ENCODE measurements around the gene FNDC3B. TPM values are rescaled to one million over a fixed set of nuclear protein-coding genes. Genes with fewer than 3 reads are reported as not detected.

The FNDC3B gene
- total RNA-seq, 1 experiment from 2014 or later, result 149 TPM

DNA sequence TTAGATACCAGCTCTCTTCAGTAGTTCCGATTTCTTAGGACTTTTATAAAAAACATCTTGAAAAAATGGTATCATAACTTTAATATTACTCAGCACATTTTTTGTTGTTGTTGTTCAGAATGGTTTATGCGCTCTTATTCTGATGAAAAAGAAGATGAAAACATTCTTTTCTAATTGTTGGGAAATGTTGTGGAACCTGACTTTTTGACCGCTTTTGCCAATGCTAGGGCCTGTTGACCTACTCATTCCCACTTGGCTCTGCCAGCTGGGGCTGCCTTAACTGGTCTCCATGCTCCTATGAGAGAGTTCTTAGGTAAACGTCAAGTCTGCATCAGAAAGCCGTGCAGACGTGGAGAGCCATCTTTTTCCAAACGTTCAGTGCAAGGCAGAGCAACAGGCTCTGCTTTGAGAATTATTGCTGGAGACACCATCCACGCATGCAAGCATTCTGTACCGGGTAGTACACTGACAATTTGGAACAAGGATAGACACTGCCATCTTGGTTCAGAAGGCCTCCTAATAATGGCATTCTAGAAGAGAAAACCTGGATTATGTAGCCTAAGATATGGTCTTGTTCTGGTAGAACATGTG lies 232.1 kb downstream of the FNDC3B start:
- no peak for DNase-seq (ENCODE audit: unreplicated experiment)
- TF ChIP-seq, protein P1, sequence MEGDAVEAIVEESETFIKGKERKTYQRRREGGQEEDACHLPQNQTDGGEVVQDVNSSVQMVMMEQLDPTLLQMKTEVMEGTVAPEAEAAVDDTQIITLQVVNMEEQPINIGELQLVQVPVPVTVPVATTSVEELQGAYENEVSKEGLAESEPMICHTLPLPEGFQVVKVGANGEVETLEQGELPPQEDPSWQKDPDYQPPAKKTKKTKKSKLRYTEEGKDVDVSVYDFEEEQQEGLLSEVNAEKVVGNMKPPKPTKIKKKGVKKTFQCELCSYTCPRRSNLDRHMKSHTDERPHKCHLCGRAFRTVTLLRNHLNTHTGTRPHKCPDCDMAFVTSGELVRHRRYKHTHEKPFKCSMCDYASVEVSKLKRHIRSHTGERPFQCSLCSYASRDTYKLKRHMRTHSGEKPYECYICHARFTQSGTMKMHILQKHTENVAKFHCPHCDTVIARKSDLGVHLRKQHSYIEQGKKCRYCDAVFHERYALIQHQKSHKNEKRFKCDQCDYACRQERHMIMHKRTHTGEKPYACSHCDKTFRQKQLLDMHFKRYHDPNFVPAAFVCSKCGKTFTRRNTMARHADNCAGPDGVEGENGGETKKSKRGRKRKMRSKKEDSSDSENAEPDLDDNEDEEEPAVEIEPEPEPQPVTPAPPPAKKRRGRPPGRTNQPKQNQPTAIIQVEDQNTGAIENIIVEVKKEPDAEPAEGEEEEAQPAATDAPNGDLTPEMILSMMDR (IDR thresholded peaks at IDR 0.05; ENCODE audit: unreplicated experiment), result no peak
- POLR2A ChIA-PET, result interaction anchor here (0.6 to 0.9 kb wide), 3 partner anchors 9 to 1510 kb away, joined by 3 to 4 read pairs (median 3); no protein-coding TSS in a partner anchor
- no peak overlapping the region for H3K27ac Mint-ChIP-seq (ENCODE audit: low read depth, unreplicated experiment)
- H3K27me3 Mint-ChIP-seq (ENCODE audit: insufficient read depth, unreplicated experiment), result no peaks in the 10 kb centered on the region
- no peaks in the 10 kb centered on the region for H3K9me3 Mint-ChIP-seq (ENCODE audit: unreplicated experiment)
- intact Hi-C loops (cut with micrococcal nuclease), result no loop called here
- CTCF ChIA-PET, result no interaction called here
- H3K36me3 Mint-ChIP-seq (ENCODE audit: insufficient read depth, unreplicated experiment), result peaks cover 45% of the 10 kb centered on the region
- no peak overlapping the region for H3K4me3 Mint-ChIP-seq (ENCODE audit: unreplicated experiment)
- H3K4me1 Mint-ChIP-seq (ENCODE audit: insufficient read depth, unreplicated experiment), result peaks cover 12% of the 10 kb centered on the region
- no TSS peak for BruUV-seq (replicated peaks)

DNA sequence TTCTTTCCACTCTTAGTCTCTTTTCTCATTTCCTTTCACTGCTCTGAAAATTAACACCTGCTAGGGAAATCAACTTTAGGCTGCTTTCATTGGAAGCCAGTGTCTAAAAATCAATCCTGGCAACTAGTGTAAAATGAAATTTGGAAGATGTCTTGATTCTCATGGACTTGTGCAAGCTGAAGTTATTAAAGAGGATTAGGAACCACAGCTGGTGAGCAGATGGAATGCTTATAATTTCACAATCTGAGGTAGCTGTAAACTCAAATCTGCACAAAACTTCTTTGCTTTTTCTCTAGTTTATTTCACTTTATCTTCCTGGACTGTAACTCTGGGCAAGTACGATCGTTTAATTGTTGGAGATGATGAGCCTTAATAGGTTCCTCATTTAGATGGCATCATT lies 233.3 kb downstream of the FNDC3B start:
- Mint-ChIP-seq H3K27ac (ENCODE audit: low read depth, unreplicated experiment) (no peak overlapping the region), H3K4me3 (ENCODE audit: unreplicated experiment) (no peak overlapping the region), H3K36me3 (ENCODE audit: insufficient read depth, unreplicated experiment) (peaks cover 36% of the 10 kb centered on the region), H3K9me3 (ENCODE audit: unreplicated experiment) (no peaks in the 10 kb centered on the region), H3K4me1 (ENCODE audit: insufficient read depth, unreplicated experiment) (peaks cover 12% of the 10 kb centered on the region), H3K27me3 (ENCODE audit: insufficient read depth, unreplicated experiment) (no peaks in the 10 kb centered on the region)
- BruUV-seq (replicated peaks), result no TSS peak
- TF ChIP-seq, protein P1 (IDR thresholded peaks at IDR 0.05; ENCODE audit: unreplicated experiment), result no peak
- ChIA-PET POLR2A (interaction anchor here (1.1 kb wide), 1 partner anchor 9 kb away, joined by 3 read pairs; no protein-coding TSS in a partner anchor), CTCF (no interaction called here)
- intact Hi-C loops (cut with micrococcal nuclease), result no loop called here
- no peak for DNase-seq (ENCODE audit: unreplicated experiment)

DNA sequence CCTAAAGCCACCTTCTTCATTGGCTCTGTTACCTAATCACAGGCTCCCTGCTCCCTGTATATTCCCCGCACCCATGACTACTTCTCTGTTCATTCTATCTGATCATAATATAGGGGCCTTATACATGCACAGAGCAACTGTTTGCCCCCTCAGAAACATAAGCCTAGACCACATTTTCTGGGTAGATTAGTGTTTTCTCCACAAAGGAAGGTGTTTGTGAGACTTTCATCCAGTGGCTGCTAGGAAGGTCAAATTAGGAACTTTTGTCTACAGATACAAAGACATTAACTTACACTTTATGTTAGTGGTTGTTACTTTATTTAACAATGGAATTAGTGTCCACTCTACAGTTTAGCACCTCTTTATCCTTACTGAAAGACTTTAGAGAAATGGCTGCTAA lies 234.0 kb downstream of the FNDC3B start:
- CTCF ChIA-PET, result interaction anchor here (1.2 kb wide), 1 partner anchor 59 kb away, joined by 3 read pairs; no protein-coding TSS in a partner anchor
- Mint-ChIP-seq H3K27me3 (ENCODE audit: insufficient read depth, unreplicated experiment) (no peaks in the 10 kb centered on the region), H3K27ac (ENCODE audit: low read depth, unreplicated experiment) (no peak overlapping the region), H3K4me3 (ENCODE audit: unreplicated experiment) (no peak overlapping the region), H3K9me3 (ENCODE audit: unreplicated experiment) (no peaks in the 10 kb centered on the region), H3K4me1 (ENCODE audit: insufficient read depth, unreplicated experiment) (peaks cover 12% of the 10 kb centered on the region), H3K36me3 (ENCODE audit: insufficient read depth, unreplicated experiment) (peaks cover 36% of the 10 kb centered on the region)
- DNase-seq (ENCODE audit: unreplicated experiment), result no peak
- BruUV-seq (replicated peaks), result no TSS peak
- POLR2A ChIA-PET, result no interaction called here
- TF ChIP-seq, protein P1 (IDR thresholded peaks at IDR 0.05; ENCODE audit: unreplicated experiment), result no peak
- intact Hi-C loops (cut with micrococcal nuclease), result no loop called here

DNA sequence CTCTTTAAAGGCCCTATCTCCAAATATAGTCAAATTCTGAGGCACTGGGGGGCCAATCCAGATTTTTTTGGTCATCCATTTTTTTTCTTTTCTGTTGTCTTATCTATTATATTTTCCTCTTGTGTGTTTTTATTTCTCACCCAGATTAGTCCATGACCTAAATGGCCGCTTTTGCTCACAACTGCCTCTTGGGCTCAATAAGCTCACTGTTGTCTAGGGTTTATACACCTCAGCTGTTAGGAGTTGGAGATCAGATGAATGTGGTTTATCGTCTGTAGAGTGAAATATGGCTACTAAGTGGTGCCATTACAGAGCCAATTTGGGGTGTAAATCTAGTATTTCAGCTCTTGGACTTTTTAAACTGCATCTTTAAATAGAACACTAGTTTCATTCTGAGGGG lies 235.5 kb downstream of the FNDC3B start:
- H3K27me3 Mint-ChIP-seq (ENCODE audit: insufficient read depth, unreplicated experiment), result no peaks in the 10 kb centered on the region
- TF ChIP-seq, protein P1 (IDR thresholded peaks at IDR 0.05; ENCODE audit: unreplicated experiment), result no peak
- H3K36me3 Mint-ChIP-seq (ENCODE audit: insufficient read depth, unreplicated experiment), result peaks cover 40% of the 10 kb centered on the region
- no TSS peak for BruUV-seq (replicated peaks)
- H3K4me3 Mint-ChIP-seq (ENCODE audit: unreplicated experiment), result no peak overlapping the region
- no peak overlapping the region for H3K27ac Mint-ChIP-seq (ENCODE audit: low read depth, unreplicated experiment)
- intact Hi-C loops (cut with micrococcal nuclease), result no loop called here
- no peak for DNase-seq (ENCODE audit: unreplicated experiment)
- ChIA-PET POLR2A (interaction anchor here (0.5 to 1.1 kb wide), 3 partner anchors 10 to 161 kb away, joined by 3 to 4 read pairs (median 3); no protein-coding TSS in a partner anchor), CTCF (interaction anchor here (0.6 to 1.4 kb wide), 5 partner anchors 9 to 1815 kb away, joined by 3 to 5 read pairs (median 3); no protein-coding TSS in a partner anchor)
- no peaks in the 10 kb centered on the region for H3K9me3 Mint-ChIP-seq (ENCODE audit: unreplicated experiment)
- H3K4me1 Mint-ChIP-seq (ENCODE audit: insufficient read depth, unreplicated experiment), result peaks cover 18% of the 10 kb centered on the region
